HL-60 (cell line): ENCODE data around the gene LEP.

ENCODE experiments used
- GABPA ChIP-seq: IDR thresholded peaks from 2 replicates; pipeline ENCODE4 v1.6.1; 2012; ENCODE audit warnings: low read depth
- POLR2AphosphoS5 ChIP-seq: IDR thresholded peaks from 2 replicates; pipeline ENCODE4 v1.6.1; 2012; ENCODE audit warnings: low read depth
- TF ChIP-seq, protein P1 (sequence below): IDR thresholded peaks from one replicate; pipeline ENCODE4 v1.5.1; 2011; ENCODE audit warnings: low read length, control low read depth, inconsistent platforms; ENCODE audit not compliant: insufficient read depth
- TF ChIP-seq, protein P2 (sequence below): IDR thresholded peaks from 2 replicates; pipeline ENCODE4 v1.6.1; 2012; ENCODE audit warnings: low read depth; ENCODE audit not compliant: insufficient replicate concordance

DNA sequence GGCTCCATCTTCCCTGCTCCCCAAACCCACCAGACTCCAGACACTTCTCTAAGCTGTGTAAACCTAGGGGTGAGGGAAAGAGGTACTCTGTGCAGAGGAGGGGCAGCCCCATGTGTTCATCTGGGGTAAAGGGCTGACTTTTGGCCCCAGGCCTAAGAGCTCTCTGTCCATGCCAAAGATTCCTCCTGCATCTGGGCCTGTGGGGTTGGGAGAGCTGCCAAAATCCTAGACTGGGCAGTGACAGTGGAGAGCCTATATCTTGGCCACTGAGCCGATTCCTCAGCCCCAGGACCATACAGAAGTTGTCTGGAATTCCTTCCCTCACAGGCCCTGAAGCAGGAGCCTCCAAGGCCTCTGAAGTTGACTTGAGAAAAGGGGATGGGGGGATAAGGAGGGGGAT is 25.3 kb upstream of the LEP start:
- TF ChIP-seq, protein P1, sequence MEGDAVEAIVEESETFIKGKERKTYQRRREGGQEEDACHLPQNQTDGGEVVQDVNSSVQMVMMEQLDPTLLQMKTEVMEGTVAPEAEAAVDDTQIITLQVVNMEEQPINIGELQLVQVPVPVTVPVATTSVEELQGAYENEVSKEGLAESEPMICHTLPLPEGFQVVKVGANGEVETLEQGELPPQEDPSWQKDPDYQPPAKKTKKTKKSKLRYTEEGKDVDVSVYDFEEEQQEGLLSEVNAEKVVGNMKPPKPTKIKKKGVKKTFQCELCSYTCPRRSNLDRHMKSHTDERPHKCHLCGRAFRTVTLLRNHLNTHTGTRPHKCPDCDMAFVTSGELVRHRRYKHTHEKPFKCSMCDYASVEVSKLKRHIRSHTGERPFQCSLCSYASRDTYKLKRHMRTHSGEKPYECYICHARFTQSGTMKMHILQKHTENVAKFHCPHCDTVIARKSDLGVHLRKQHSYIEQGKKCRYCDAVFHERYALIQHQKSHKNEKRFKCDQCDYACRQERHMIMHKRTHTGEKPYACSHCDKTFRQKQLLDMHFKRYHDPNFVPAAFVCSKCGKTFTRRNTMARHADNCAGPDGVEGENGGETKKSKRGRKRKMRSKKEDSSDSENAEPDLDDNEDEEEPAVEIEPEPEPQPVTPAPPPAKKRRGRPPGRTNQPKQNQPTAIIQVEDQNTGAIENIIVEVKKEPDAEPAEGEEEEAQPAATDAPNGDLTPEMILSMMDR = no peak
- TF ChIP-seq POLR2AphosphoS5 (no peak), GABPA (no peak)
- TF ChIP-seq, protein P2, sequence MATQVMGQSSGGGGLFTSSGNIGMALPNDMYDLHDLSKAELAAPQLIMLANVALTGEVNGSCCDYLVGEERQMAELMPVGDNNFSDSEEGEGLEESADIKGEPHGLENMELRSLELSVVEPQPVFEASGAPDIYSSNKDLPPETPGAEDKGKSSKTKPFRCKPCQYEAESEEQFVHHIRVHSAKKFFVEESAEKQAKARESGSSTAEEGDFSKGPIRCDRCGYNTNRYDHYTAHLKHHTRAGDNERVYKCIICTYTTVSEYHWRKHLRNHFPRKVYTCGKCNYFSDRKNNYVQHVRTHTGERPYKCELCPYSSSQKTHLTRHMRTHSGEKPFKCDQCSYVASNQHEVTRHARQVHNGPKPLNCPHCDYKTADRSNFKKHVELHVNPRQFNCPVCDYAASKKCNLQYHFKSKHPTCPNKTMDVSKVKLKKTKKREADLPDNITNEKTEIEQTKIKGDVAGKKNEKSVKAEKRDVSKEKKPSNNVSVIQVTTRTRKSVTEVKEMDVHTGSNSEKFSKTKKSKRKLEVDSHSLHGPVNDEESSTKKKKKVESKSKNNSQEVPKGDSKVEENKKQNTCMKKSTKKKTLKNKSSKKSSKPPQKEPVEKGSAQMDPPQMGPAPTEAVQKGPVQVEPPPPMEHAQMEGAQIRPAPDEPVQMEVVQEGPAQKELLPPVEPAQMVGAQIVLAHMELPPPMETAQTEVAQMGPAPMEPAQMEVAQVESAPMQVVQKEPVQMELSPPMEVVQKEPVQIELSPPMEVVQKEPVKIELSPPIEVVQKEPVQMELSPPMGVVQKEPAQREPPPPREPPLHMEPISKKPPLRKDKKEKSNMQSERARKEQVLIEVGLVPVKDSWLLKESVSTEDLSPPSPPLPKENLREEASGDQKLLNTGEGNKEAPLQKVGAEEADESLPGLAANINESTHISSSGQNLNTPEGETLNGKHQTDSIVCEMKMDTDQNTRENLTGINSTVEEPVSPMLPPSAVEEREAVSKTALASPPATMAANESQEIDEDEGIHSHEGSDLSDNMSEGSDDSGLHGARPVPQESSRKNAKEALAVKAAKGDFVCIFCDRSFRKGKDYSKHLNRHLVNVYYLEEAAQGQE = no peak
